Measurements from ENCODE around the gene C4orf50.

The C4orf50 gene

GRCh38 chr4:5892323-5893003 is 125.8 kb downstream of the C4orf50 start:
- no peak overlapping the region for H3K4me3 ChIP-seq (replicated peaks; ENCODE audit: low read depth, low read length)
- TF ChIP-seq, protein P1, sequence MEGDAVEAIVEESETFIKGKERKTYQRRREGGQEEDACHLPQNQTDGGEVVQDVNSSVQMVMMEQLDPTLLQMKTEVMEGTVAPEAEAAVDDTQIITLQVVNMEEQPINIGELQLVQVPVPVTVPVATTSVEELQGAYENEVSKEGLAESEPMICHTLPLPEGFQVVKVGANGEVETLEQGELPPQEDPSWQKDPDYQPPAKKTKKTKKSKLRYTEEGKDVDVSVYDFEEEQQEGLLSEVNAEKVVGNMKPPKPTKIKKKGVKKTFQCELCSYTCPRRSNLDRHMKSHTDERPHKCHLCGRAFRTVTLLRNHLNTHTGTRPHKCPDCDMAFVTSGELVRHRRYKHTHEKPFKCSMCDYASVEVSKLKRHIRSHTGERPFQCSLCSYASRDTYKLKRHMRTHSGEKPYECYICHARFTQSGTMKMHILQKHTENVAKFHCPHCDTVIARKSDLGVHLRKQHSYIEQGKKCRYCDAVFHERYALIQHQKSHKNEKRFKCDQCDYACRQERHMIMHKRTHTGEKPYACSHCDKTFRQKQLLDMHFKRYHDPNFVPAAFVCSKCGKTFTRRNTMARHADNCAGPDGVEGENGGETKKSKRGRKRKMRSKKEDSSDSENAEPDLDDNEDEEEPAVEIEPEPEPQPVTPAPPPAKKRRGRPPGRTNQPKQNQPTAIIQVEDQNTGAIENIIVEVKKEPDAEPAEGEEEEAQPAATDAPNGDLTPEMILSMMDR (IDR thresholded peaks at IDR 0.05; ENCODE audit: low read depth, low read length, missing control alignments), result no peak
- DNase-seq (ENCODE audit: extremely low read depth, low read depth), result no peak

DNA sequence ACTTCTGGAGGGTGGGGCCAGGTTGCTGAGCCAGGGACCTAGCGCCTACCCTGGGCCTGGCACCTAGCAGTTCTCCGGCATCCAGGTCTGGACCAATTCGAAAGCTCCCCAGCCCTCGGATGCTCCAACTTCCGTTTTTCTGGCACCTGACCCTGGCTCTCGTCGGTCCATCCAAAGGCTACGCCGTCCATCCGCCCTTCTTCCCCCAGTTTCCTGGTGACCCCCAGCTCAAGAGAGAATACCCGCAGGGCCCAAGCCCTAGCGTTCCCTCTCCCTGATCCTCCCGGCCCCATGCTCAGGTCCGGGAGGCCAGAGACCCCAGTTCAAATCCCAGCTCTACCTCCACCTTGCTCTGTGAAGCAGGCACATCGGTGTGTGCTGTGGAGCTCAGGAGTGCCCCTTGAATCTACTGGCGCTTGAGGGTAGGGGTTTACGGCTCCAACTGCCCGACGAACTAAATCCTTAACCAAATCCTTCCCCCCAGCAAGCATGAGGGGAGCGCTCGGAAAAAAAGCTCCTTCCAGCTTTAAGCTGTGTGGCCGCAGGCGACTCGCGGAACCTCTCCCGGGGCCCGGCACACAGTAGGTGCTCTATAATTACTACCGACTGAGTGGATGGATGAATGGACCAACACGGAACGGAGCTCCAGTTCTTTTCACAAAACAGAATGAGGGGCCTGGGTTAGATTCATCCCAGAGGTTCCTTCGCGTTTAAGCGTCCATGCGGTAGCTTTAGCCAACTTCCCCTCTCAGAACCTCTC is 126.5 kb downstream of the C4orf50 start:
- no peak overlapping the region for H3K4me3 ChIP-seq (replicated peaks; ENCODE audit: low read depth, low read length)
- TF ChIP-seq, protein P1 (IDR thresholded peaks at IDR 0.05; ENCODE audit: low read depth, low read length, missing control alignments), result no peak
- DNase-seq (ENCODE audit: extremely low read depth, low read depth), result no peak

GRCh38 chr4:5890063-5890727 is 128.0 kb downstream of the C4orf50 start:
- TF ChIP-seq, protein P1 (IDR thresholded peaks at IDR 0.05; ENCODE audit: low read depth, low read length, missing control alignments), result no peak
- H3K4me3 ChIP-seq (replicated peaks; ENCODE audit: low read depth, low read length), result no peak overlapping the region

GRCh38 chr4:5889002-5889696 is 129.1 kb downstream of the C4orf50 start:
- TF ChIP-seq, protein P1 (IDR thresholded peaks at IDR 0.05; ENCODE audit: low read depth, low read length, missing control alignments), result no peak
- no peak overlapping the region for H3K4me3 ChIP-seq (replicated peaks; ENCODE audit: low read depth, low read length)
- DNase-seq (ENCODE audit: extremely low read depth, low read depth), result no peak

More at GRCh38 chr4:5890063-5890727, 128.0 kb downstream of the C4orf50 start:
- no peak for DNase-seq (ENCODE audit: extremely low read depth, low read depth)

- TF ChIP-seq, protein P1 (IDR thresholded peaks at IDR 0.05; ENCODE audit: low read depth, low read length, missing control alignments), result no peak
- H3K4me3 ChIP-seq (replicated peaks; ENCODE audit: low read depth, low read length), result no peak overlapping the region
- DNase-seq (ENCODE audit: extremely low read depth, low read depth), result no peak
Measured at GRCh38 chr4:5888222-5889001, 129.8 kb downstream of the C4orf50 start.

Measured in HFF-Myc (cell line).